HEK293T (cell line): Measurements from ENCODE around the gene RTEL1.

Experiments used
- ARNT ChIP-seq: fragments of 450-650 bp; IDR thresholded peaks from 2 replicates; pipeline ENCODE4 v1.6.1; 2017; ENCODE audit warnings: mild to moderate bottlenecking
- BHLHE40 ChIP-seq: fragments of 450-650 bp; IDR thresholded peaks from 2 replicates; pipeline ENCODE4 v1.6.1; 2016; ENCODE audit warnings: mild to moderate bottlenecking, moderate library complexity, borderline replicate concordance
- FOXA1 ChIP-seq: fragments of 450-650 bp; IDR thresholded peaks from 2 replicates; pipeline ENCODE4 v1.6.1; 2016; ENCODE audit warnings: mild to moderate bottlenecking
- FOXM1 ChIP-seq: fragments of 450-650 bp; IDR thresholded peaks from 2 replicates; pipeline ENCODE4 v1.6.1; 2017; ENCODE audit warnings: mild to moderate bottlenecking, borderline replicate concordance
- L3MBTL2 ChIP-seq: fragments of 450-650 bp; conservative IDR thresholded peaks from 2 replicates; pipeline ENCODE4 v1.6.1; 2016; ENCODE audit warnings: mild to moderate bottlenecking
- SP1 ChIP-seq: fragments of 450-650 bp; IDR thresholded peaks from 2 replicates; pipeline ENCODE4 v1.6.1; 2017
- TF ChIP-seq, protein P1 (sequence below): fragments of 450-650 bp; IDR thresholded peaks from 2 replicates; pipeline ENCODE4 v1.6.1; 2016

DNA sequence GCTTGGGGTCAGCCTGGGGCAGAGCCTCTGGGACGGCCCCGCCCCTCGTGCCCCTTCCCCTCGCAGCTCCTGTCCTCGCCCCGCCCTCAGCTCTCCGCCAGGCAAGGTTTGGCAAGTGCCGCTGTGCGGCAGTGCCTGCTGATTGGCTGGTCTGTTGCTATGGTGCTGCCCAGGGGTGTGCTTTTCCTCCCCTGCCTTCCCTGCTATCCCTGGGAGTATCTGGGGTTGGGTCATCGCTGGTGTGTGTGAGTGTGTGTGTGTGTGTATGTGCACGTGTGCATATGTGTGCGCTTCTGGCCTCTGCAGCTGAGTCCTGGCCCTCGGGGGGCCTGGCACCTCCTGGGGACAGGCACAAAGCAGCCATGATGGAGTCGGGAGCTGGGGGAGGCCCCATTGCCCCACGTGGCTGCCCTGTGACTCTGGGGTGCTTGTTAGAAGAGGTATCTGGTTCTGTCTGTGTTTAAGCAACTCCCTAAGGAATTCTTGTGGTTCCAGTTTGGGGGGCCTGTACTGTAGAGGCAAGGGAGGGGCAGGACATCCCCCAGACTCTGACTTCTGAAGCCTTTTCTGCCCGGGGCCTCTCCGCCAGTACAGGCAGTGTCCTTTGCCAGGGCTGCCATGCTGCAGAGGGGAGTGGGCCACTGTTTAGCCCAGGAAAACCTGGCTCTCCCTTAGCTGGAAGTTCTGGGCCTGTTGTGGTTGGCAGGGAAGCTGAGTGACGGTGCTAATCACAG, 6.9 kb downstream of the RTEL1 start:
- TF ChIP-seq, protein P1, sequence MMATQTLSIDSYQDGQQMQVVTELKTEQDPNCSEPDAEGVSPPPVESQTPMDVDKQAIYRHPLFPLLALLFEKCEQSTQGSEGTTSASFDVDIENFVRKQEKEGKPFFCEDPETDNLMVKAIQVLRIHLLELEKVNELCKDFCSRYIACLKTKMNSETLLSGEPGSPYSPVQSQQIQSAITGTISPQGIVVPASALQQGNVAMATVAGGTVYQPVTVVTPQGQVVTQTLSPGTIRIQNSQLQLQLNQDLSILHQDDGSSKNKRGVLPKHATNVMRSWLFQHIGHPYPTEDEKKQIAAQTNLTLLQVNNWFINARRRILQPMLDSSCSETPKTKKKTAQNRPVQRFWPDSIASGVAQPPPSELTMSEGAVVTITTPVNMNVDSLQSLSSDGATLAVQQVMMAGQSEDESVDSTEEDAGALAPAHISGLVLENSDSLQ: no peak
- no peak for TF ChIP-seq L3MBTL2
- TF ChIP-seq BHLHE40: no peak
- no peak for TF ChIP-seq ARNT
- no peak for TF ChIP-seq FOXM1
- TF ChIP-seq SP1: no peak
- no peak for TF ChIP-seq FOXA1
